ENCODE measurements around the gene PARVA. TPM values are rescaled to one million over a fixed set of nuclear protein-coding genes. Genes with fewer than 3 reads are reported as not detected.
"Not testable (repeated sequence)": the region's sequence is repeated elsewhere in the genome, so short reads cannot be mapped to it uniquely, and the experiment has no call there.

The PARVA gene
- total RNA-seq, 4 donors from 2014 or later = 10.0 to 25.0 (median 14.2) TPM

DNA sequence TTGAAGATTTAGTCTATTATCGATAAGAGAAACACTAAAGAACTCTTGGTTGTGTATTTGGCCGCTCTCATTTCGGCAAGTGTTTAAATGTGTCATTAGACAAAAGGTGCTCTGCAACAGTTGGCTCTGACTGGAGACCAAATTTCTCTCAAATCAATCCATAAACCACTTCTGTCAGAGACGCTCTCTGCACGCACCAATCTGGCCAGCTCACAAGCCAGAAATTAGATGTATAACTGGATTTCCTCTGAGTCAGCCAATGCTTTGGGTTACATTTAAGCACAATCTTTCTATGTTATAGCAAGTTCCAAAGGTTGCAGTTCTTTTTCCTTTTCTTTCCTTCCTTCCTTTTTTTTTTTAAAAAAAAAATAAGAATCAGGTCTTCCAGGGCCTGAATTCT is 17.6 kb upstream of the PARVA start:
- intact Hi-C loops (cut with DNase I; ENCODE audit: low total_unique reads) = no loop called here
- 92 to 93% methylated on average over 5 of the region's 5 CpGs for WGBS, 2 donors
- no peak for TF ChIP-seq POLR2A (IDR thresholded peaks at IDR 0.05)
- TF ChIP-seq, protein P1, sequence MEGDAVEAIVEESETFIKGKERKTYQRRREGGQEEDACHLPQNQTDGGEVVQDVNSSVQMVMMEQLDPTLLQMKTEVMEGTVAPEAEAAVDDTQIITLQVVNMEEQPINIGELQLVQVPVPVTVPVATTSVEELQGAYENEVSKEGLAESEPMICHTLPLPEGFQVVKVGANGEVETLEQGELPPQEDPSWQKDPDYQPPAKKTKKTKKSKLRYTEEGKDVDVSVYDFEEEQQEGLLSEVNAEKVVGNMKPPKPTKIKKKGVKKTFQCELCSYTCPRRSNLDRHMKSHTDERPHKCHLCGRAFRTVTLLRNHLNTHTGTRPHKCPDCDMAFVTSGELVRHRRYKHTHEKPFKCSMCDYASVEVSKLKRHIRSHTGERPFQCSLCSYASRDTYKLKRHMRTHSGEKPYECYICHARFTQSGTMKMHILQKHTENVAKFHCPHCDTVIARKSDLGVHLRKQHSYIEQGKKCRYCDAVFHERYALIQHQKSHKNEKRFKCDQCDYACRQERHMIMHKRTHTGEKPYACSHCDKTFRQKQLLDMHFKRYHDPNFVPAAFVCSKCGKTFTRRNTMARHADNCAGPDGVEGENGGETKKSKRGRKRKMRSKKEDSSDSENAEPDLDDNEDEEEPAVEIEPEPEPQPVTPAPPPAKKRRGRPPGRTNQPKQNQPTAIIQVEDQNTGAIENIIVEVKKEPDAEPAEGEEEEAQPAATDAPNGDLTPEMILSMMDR (IDR thresholded peaks at IDR 0.05) = no peak
- H3K4me3 ChIP-seq (ENCODE audit: low read depth, poor library complexity, severe bottlenecking) = no peak overlapping the region
- no peak for DNase-seq (ENCODE audit: low spot score in 2 of 2)

GRCh38 chr11:12361682-12362081 is 15.7 kb upstream of the PARVA start:
- no peak overlapping the region for H3K4me3 ChIP-seq (ENCODE audit: low read depth, poor library complexity, severe bottlenecking)
- 78 to 81% methylated on average over 3 of the region's 3 CpGs for WGBS, 2 donors
- TF ChIP-seq POLR2A (IDR thresholded peaks at IDR 0.05) = no peak
- TF ChIP-seq, protein P1 (IDR thresholded peaks at IDR 0.05) = no peak
- no peak for DNase-seq (ENCODE audit: low spot score in 2 of 2)
- intact Hi-C loops (cut with DNase I; ENCODE audit: low total_unique reads) = no loop called here

GRCh38 chr11:12362857-12363256 is 14.5 kb upstream of the PARVA start:
- H3K4me3 ChIP-seq (ENCODE audit: low read depth, poor library complexity, severe bottlenecking) = no peak overlapping the region
- TF ChIP-seq, protein P1 (IDR thresholded peaks at IDR 0.05) = no peak
- no peak for TF ChIP-seq POLR2A (IDR thresholded peaks at IDR 0.05)
- intact Hi-C loops (cut with DNase I; ENCODE audit: low total_unique reads) = no loop called here
- 43 to 45% methylated on average over 2 of the region's 2 CpGs for WGBS, 2 donors
- DNase-seq (ENCODE audit: low spot score in 2 of 2) = no peak

DNA sequence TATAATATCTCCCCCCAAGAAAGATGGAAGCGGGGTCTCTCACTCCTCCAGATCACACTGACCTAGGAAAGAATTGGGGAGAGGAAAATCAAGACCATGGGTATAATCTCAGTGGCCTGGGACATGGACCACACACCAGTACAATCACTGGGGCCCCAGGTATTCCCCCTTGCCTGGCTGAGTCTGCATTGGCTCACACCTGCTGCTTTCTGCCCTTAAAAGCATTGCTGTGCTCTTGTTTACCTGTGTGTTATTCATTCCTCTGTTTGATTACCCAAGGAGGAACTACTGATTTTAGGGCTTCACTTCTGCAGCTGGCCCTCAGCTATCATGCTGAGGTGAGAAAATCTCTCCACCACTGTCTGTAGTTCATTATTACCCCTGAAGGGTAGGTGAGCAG is 14.0 kb upstream of the PARVA start:
- intact Hi-C loops (cut with DNase I; ENCODE audit: low total_unique reads) = no loop called here
- TF ChIP-seq, protein P1 (IDR thresholded peaks at IDR 0.05) = no peak
- TF ChIP-seq POLR2A (IDR thresholded peaks at IDR 0.05) = no peak
- WGBS, 2 donors = 94 to 100% methylated on average over 1 of the region's 1 CpG

DNA sequence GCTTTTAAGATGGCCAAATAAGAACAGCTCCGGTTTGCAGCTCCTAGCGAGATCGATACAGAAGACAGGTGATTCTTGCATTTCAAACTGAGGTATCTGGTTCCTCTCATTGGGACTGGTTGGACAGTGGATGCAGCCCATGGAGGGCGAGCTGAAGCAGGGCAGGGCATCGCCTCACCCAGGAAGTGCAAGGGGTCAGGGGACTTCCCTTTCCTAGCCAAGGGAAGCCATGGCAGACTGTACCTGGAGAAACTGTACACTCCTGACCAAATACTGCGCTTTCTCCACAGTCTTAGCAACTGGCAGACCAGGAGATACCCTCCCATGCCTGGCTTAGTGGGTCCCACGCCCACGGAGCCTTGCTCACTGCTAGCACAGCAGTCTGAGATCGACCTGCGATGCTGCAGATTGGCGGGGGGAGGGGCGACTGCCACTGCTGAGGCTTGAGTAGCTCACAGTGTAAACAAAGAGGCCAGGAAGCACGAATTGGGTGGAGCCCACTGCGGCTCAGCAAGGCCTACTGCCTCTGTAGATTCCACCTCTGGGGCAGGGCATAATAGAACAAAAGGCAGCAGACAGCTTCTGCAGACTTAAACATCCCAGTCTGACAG is 11.3 kb upstream of the PARVA start:
- DNase-seq (ENCODE audit: low spot score in 2 of 2); H3K4me3 ChIP-seq (ENCODE audit: low read depth, poor library complexity, severe bottlenecking); intact Hi-C loops (cut with DNase I; ENCODE audit: low total_unique reads): not testable (repeated sequence)
- 67% methylated on average over 13 to 14 of the region's 14 CpGs for WGBS, 2 donors

More for the DNA sequence above, 14.0 kb upstream of the PARVA start:
- H3K4me3 ChIP-seq (ENCODE audit: low read depth, poor library complexity, severe bottlenecking) = no peak overlapping the region
- no peak for DNase-seq (ENCODE audit: low spot score in 2 of 2)

- DNase-seq (ENCODE audit: low spot score in 2 of 2); H3K4me3 ChIP-seq (ENCODE audit: low read depth, poor library complexity, severe bottlenecking); intact Hi-C loops (cut with DNase I; ENCODE audit: low total_unique reads): not testable (repeated sequence)
- 95 to 96% methylated on average over 6 of the region's 6 CpGs for WGBS, 2 donors
These were observed 10.3 kb upstream of the PARVA start for GRCh38 chr11:12367057-12367456.

- H3K4me3 ChIP-seq (ENCODE audit: low read depth, poor library complexity, severe bottlenecking) = no peak overlapping the region
- no peak for DNase-seq (ENCODE audit: low spot score in 2 of 2)
- WGBS, 2 donors = 86 to 92% methylated on average over 1 of the region's 1 CpG
- TF ChIP-seq POLR2A (IDR thresholded peaks at IDR 0.05) = no peak
- TF ChIP-seq, protein P1 (IDR thresholded peaks at IDR 0.05) = no peak
- intact Hi-C loops (cut with DNase I; ENCODE audit: low total_unique reads) = no loop called here
These were observed 5.3 kb upstream of the PARVA start for GRCh38 chr11:12372111-12372510.

All from lower leg skin (tissue), 4 donors.